Subcutaneous adipose tissue (tissue), 4 donors: Measurements from ENCODE around the gene FBXL14. TPM values are rescaled to one million over a fixed set of nuclear protein-coding genes. Genes with fewer than 3 reads are reported as not detected.

Source experiments
- CTCF ChIP-seq: fragments of 450-650 bp; IDR thresholded peaks from one replicate; pipeline ENCODE4 v1.5.1; 2016; ENCODE audit warnings: low read depth, mild to moderate bottlenecking, control low read depth, antibody characterized with exemption, moderate library complexity
- total RNA-seq, 4 donors: library from RNA; depleted of rRNA; stranded (reverse); fragments of >200 nt; gene quantifications; one replicate each; pipeline ENCODE4 v1.1.0, GENCODE V29; 2016

Gene FBXL14
- total RNA-seq, 4 donors from 2014 or later: 4.6 to 10.2 (median 8.0) TPM

DNA sequence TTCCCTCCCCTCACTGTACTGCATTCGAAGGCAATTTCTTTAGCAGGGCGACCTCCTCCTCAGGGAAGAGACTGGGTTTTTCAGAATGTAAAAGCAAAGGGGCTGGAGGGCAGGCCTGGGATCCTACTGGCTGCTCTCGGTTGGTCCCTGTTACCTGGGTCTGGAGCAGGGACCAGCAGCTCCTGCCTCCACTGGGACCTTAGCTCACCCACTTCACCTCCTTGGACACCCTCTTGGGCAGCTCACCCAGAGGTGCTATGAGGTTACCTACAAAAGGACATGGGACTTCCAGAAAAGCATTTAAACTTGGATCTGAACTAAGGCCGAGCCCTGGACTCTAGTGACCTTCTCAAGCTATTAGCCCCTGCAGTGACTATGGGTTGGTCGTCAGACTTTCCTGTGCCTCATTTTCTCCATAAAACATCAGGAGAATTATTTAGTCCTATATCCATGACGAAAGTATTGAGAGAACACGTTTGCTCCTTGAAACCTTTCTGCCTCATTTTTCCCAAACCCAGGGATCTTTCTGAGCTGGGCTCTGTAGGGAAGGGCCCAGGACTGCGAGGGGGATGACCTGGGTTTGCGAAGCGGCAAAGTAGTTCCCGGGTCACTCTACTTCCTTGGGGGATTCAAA lies 65.0 kb downstream of the FBXL14 start:
- no peak for TF ChIP-seq CTCF

DNA sequence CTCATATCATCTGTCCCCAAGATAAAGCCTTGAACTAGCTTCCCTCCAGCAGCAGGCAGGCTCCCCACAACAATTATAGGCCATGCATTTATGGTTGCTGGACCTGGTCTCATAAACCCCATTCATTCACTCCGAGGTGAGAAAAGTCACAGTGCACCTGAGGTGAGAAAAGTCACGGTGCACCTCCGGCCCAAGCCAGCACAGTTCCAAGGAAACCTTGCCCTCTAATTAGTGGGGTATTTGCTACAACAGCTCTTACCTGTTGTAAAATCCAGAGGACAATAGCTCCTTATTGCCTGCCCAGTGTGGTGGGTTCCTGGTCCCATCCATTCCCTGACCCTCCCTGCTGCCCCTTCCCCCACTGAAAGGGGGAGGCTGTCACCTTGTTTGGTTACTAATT lies 65.6 kb downstream of the FBXL14 start:
- TF ChIP-seq CTCF: no peak

GRCh38 chr12:1527789-1528188 lies 66.6 kb downstream of the FBXL14 start:
- TF ChIP-seq CTCF: no peak

DNA sequence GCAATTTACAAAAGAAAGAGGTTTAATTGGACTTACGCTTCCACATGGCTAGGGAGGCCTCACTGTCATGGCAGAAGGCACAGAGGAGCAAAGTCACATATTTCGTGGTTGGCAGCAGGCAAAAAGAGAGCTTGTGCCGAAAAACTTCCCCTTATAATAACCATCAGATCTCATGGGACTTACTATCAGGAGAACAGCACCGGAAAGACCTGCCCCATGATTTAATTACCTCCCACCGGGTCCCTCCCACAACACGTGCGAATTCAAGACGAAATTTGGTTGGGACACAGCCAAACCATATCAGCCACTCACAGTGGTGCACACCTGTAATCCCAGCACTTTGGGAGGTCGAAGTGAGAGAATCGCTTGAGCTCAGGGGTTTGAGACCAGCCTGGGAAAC lies 68.5 kb downstream of the FBXL14 start:
- TF ChIP-seq CTCF: no peak

DNA sequence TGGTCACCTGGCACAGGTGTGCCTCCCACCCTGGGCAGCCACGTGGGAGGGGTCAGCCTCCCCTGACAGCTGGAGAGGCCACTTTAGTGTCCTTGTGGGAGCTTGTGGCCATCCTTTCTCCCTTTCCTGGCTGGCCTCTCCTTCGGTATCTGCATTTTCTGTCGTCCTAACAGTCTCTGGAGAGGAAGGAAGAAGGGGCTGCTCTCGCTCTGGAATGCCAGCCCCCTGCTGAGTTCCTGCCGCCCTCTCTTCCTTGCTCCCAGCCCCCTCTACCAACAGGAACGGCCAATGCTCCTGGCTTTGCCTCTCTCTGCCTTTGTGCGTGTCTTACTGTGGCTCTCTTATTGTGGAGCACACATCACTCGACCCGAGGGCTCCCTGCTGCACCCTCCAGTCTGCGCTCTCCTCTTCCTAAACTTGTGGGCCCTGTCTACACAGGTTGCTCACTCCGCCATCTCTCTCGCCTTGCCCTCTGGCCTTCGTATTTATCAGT lies 70.8 kb downstream of the FBXL14 start:
- TF ChIP-seq CTCF: no peak

DNA sequence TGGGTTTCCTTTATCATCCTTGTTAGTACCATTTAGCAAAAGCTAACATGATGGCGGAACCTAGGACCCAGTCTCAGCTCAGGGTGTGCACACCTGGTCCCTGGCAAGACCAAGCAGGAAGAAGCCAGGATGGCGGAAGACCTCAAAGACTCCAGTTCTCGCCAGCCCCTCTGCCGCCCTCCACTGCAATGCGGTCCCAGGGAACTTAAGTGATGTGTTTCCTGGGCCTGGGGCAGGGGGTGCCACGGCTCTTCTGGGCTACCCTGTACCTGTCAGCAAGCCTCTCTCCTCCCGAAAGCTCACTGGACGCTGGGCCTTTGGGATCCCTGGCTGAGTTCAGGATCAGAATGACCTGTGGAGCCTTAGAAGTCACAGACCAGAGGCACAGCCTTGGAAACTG lies 71.3 kb downstream of the FBXL14 start:
- TF ChIP-seq CTCF: no peak

DNA sequence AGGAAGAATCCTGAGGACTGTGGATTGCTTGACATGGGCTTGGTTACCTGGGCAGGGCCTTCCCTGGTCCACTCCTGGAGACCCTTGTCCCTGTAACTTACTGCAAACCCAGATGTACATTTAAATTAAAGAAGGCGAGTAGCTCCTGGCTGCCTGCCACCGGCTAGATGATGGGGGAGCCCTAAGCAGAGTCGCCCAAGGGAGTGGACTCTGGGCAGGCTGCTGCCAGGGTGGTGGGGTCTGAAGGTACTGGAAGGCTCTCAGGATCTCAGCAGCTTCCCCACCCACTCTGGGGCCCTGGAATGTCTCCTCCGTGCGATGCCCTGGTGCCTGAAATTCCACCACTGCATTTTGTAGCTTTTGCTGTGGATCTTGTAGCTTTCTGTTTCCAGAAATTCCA lies 74.7 kb downstream of the FBXL14 start:
- TF ChIP-seq CTCF: no peak
